Vagina (tissue), 2 donors: ENCODE data around the gene PAPLN.

Experiments used
- CTCF ChIP-seq, 3 experiments: fragments of 450-650 bp in 2 of 3; fragments of 200-600 bp in 1 of 3; sonication (generic) in 1 of 3; IDR thresholded peaks; one replicate each; pipeline ENCODE4 v1.5.1; 2017 to 2019; ENCODE audit warnings: antibody characterized with exemption in 3 of 3, mild to moderate bottlenecking in 2 of 3, moderate library complexity in 2 of 3
- POLR2A ChIP-seq, 2 donors: fragments of 450-650 bp; IDR thresholded peaks; one replicate each; pipeline ENCODE4 v1.6.1; 2017; ENCODE audit warnings: antibody characterized with exemption in 2 of 2, mild to moderate bottlenecking in 2 of 2, moderate library complexity in 2 of 2
- POLR2AphosphoS5 ChIP-seq, 2 donors: sonication (generic); formaldehyde crosslinking; IDR thresholded peaks; one replicate each; pipeline ENCODE4 v1.9.0; 2017; ENCODE audit warnings: antibody characterized with exemption in 2 of 2, mild to moderate bottlenecking in 2 of 2, low read depth in 1 of 2; ENCODE audit not compliant: insufficient read depth in 1 of 2

DNA sequence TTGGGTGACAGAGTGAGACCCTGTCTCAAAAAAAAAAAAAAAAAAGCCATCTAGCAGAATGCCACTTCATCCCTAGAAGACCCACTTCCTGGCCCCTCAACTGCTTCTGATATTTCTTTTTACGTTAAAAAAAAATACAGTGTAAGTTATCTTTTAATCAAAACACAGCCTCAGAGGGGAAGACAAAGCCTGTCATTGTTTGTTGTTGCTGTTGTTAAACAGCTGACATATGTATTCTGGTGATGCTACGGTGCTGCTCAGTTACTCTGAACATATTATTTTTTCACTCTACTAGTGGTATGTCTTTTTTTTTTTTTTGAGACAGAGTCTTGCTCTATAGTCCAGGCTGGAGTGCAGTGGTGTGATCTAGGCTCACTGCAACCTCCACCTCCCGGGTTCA, 75.4 kb downstream of the PAPLN start:
- no peak for TF ChIP-seq CTCF (IDR thresholded peaks at IDR 0.05)
- TF ChIP-seq POLR2A (IDR thresholded peaks at IDR 0.05), result no peak
- TF ChIP-seq POLR2AphosphoS5 (IDR thresholded peaks at IDR 0.05; ENCODE audit: insufficient read depth in 1 of 2, low read depth in 1 of 2), result no peak
